22Rv1 (cell line): ENCODE measurements around the gene HORMAD2.

ENCODE experiments used
- H3K27ac ChIP-seq: fragments of 450-650 bp; 2 replicates; pipeline ENCODE4 v1.5.1; 2017
- ZFX ChIP-seq: fragments of 450-650 bp; IDR thresholded peaks from 2 replicates; pipeline ENCODE4 v1.6.1; 2017; ENCODE audit warnings: antibody characterized with exemption, borderline replicate concordance
- TF ChIP-seq, protein P1 (sequence below): fragments of 450-650 bp; IDR thresholded peaks from 2 replicates; pipeline ENCODE4 v1.5.1; 2017; ENCODE audit warnings: mild to moderate bottlenecking

HORMAD2 gene

DNA sequence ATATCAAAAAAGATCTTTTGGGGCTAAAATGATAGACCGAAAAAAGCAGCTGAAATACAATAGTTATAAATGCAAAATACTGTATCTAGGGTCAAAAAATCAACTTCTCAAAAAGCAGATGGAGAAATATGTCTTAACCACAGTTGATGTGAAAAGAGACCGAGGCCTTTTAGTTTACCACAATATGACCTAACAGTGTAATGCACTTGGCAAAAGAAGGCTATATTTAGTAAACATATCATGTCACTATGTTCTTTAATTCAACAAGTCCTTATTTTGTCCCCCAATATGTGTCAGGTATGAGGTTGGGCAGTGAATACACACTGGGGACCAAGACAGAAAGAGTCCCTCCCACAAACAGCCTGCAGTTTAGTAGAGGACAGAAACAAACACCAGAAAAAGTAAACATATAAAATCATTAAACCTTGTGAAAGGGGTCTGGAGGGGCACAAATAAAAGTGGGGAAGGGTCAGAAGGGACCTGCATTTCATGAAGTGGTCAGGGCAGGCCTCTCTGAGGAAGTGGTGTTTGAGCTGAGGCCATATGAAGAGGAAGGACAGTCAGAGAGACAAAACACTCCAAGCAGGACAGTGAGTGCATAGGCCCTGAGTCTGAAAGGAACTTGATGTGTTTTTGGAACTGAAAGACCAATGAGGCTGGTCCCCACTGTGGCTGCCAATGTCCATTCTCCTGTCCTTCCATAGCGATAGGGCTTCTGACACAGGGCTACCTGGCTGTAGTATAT is 112.9 kb downstream of the HORMAD2 start:
- TF ChIP-seq, protein P1, sequence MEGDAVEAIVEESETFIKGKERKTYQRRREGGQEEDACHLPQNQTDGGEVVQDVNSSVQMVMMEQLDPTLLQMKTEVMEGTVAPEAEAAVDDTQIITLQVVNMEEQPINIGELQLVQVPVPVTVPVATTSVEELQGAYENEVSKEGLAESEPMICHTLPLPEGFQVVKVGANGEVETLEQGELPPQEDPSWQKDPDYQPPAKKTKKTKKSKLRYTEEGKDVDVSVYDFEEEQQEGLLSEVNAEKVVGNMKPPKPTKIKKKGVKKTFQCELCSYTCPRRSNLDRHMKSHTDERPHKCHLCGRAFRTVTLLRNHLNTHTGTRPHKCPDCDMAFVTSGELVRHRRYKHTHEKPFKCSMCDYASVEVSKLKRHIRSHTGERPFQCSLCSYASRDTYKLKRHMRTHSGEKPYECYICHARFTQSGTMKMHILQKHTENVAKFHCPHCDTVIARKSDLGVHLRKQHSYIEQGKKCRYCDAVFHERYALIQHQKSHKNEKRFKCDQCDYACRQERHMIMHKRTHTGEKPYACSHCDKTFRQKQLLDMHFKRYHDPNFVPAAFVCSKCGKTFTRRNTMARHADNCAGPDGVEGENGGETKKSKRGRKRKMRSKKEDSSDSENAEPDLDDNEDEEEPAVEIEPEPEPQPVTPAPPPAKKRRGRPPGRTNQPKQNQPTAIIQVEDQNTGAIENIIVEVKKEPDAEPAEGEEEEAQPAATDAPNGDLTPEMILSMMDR: no peak
- no peak for TF ChIP-seq ZFX
- no peak overlapping the region for H3K27ac ChIP-seq

GRCh38 chr22:30195245-30196140 is 115.2 kb downstream of the HORMAD2 start:
- TF ChIP-seq, protein P1: no peak
- no peak for TF ChIP-seq ZFX
- no peak overlapping the region for H3K27ac ChIP-seq

- TF ChIP-seq, protein P1: no peak
- TF ChIP-seq ZFX: no peak
- H3K27ac ChIP-seq: peak overlapping the region; percentile 33; the same call in 1 of the 2 replicates
These were observed 116.0 kb downstream of the HORMAD2 start for GRCh38 chr22:30196141-30196879.

GRCh38 chr22:30196880-30197336 is 116.6 kb downstream of the HORMAD2 start:
- H3K27ac ChIP-seq: peak overlapping the region; percentile 33; the same call in 1 of the 2 replicates
- TF ChIP-seq, protein P1: no peak
- TF ChIP-seq ZFX: no peak

- H3K27ac ChIP-seq: no peak overlapping the region
These were observed 117.1 kb downstream of the HORMAD2 start for GRCh38 chr22:30197389-30197788.

DNA sequence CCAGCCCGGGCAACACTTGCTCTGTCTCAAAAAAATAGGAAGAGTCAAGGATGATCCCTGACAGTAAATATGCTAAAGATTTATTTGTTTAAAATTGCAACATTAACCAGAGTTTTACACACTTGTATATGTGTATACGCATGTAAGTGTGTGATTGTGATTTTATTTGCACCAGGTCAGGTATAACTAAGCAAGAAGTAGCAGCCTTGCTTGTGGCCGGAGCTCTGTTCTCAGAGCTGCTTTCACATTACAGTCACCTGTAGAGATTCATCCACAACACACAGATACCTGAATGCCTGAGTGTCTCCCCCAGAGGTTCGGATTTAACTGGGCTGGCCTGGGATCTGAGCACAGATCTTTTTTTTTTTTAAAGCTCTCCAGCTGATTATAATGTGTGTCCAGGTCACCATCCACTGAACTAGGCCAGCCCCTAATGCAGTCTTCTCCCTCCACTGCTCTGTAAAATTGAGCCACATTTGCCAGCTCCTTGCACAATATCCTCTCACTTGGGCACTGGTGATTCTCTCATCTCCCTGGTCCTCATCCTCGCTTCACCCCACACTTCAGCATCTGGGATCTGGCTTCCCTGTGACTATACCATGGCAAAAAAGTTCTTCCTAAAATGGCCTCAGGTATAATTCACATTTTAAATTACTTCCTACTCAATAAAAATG is 118.0 kb downstream of the HORMAD2 start:
- TF ChIP-seq, protein P1: no peak
- no peak for TF ChIP-seq ZFX
- H3K27ac ChIP-seq: no peak overlapping the region

More at GRCh38 chr22:30197389-30197788, 117.1 kb downstream of the HORMAD2 start:
- TF ChIP-seq ZFX: no peak
- TF ChIP-seq, protein P1: no peak
